OCI-M2 (cell line): Measurements from ENCODE around the gene ASAH2B.

ENCODE experiments used
- DNase-seq: peaks from one replicate; lab custom pipeline; 2025; ENCODE audit not compliant: unreplicated experiment; lab: John Stamatoyannopoulos, UW

Gene ASAH2B

DNA sequence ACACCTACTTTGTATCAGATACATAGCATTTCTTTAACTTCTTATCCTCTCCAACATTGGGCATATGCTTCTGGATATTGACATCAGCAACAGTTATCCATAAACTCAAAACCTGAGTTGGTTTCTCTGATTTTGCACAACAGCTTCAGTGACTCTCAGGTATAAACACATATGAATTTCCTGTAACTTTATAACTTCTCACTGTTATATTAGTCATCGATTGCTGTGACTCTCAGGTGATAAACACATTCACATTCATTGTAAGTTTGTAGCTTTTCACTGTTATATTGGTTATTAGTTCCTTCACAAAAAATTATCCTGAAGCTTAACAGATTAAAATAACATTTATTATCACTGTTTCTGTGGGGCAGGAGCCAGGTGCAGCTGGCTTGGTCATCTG lies 57.0 kb downstream of the ASAH2B start:
- no peak for DNase-seq

DNA sequence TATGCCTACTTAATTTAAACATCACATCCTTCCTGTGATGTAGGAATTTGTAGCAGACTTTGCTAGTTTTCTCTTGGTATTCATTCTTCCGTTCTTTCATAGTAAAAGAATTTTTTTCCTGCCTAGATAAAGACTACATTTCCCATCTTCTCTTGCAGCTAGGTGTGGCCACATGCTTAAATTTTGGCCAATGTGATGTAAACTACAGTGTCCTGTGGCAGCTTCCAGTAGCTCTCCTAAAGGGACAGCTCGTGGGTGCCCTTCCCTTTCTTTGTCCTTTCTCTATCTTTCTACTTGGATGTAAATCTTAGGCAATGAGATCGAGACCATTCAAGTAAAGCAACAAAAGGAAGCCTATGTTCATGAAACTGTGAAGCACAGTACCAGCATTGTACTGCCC lies 58.6 kb downstream of the ASAH2B start:
- no peak for DNase-seq

DNA sequence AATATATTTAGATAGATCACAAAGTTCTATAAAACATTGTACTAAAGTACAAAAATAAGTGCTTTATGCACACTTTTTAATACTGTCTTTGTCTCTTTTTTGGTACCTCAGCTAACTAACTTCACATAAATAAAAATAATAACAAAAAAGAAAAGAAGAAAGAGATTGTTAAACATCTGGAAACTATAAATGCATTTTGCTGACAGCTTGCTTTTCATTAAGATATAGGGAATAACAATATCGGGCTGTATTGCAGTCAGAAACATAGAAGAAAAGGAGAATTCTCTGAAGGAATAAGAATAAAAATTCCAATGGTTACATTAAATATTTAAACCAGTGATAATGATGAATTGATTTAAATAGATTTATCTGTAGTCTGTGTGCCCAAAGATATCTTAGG lies 59.9 kb downstream of the ASAH2B start:
- DNase-seq = no peak

DNA sequence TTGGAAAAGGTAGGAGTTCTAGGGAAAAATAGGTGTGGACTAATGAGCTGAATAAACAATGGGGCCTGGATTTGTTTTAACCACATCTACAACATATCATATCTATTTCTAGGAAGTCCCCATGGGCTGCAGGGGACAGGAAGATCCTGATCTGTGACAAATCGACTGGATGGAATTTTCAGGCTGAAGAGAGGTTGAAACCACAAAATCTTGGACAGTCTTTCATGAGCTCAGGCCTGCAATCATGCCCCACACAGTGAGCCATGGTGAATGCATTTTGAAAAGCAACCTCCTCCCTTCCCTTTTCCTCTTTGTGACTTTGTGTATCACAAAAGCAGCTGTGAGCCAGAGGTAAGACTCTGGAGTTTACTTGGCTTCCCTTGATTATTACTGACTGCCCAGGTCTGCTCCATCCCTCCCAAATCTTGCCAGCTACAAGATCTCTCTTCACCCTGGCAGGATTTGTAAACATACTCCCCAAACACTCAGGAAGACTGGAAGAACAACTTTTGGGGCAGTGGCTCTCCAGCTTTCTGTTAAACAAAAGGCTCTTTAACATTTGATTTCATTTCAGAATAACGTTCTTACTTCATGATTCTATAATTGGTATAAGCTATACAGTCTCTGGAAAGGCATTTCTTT lies 66.4 kb downstream of the ASAH2B start:
- DNase-seq = no peak

DNA sequence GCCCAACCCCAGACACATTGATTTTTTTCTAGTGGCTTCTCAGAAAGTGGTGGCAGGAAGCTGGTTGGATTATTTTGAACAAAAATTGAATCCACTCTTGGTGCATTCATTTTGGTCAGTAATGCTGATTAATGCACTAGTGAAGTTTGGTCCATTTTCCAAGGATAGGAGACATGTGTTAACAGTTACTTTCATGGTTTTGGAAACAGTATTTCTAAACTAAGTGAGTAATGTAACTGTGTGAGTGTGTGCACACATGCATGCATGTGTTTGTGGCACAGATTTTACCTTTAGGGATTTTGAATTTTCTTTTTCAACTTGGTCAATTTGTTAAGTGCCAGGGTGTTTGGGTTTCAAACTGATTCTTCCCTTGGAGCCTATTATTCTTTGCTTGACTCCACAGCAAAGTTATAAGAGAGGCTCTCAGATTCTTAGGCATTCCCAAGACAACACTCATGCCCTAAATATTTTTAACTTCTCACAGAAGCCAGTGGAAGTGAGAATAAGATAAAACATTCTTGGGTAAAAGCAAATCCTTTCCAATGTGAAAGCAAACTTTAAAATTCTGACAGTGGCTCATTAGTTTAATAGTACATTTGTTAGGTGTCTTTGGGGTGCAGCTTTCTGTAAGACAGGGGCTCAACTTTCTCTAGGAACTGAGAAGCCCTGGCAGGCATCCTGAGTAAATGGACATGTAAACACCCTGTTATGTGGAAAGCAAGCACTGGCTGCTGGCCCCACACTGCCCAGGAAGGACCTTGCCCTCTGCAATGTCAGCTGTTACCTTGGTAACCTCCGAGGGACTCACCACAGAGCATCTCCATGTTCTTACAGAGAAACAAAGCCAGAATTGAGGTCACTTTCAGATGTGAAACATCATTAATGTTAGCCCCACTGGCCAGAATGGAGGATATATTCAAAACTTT lies 68.4 kb downstream of the ASAH2B start:
- DNase-seq = no peak
